ENCODE results near the gene UBTF. TPM values are rescaled to one million over a fixed set of nuclear protein-coding genes. Genes with fewer than 3 reads are reported as not detected.
A peak's percentile ranks its signal among the peaks of the same experiment; 100 is the strongest.

Gene UBTF
- total and polyA plus RNA-seq, 4 donors = 31.9 to 75.5 (median 52.3) TPM

- peak in 1 of 3 donors; percentile 12 for DNase-seq
- H3K4me1 ChIP-seq (ENCODE audit: control insufficient read depth in 5 of 5, insufficient read depth in 5 of 5, low read length in 5 of 5) = peaks cover 0 to 49% (median 14%) of the 10 kb centered on the region in 5 donors
- no peak for TF ChIP-seq CTCF (IDR thresholded peaks at IDR 0.05; ENCODE audit: control extremely low read depth, extremely low read depth)
- H3K9me3 ChIP-seq (ENCODE audit: control insufficient read depth in 4 of 4, insufficient read depth in 3 of 4, low read length in 3 of 4) = no peaks in the 10 kb centered on the region
- H3K9ac ChIP-seq (ENCODE audit: insufficient read depth in 1 of 2, low read length in 2 of 2) = no peak overlapping the region
- WGBS, 2 donors = 84 to 87% methylated on average over 12 of the region's 12 CpGs
- no peaks in the 10 kb centered on the region for H3K27me3 ChIP-seq (ENCODE audit: control insufficient read depth in 3 of 3, insufficient read depth in 3 of 3, low read length in 2 of 3)
- H3K27ac ChIP-seq (ENCODE audit: low read depth in 1 of 2, low read length in 1 of 2) = no peak overlapping the region
- no peak overlapping the region for H3K4me3 ChIP-seq
- ATAC-seq (ENCODE audit: insufficient read depth, low FRiP score) = no peak
- peaks cover 2 to 28% (median 21%) of the 10 kb centered on the region in 4 donors for H3K36me3 ChIP-seq (ENCODE audit: control insufficient read depth in 4 of 4, insufficient read depth in 4 of 4, low read length in 4 of 4)
These were observed 30.7 kb downstream of the UBTF start for GRCh38 chr17:44188576-44189403.

GRCh38 chr17:44187131-44187899 is 32.2 kb downstream of the UBTF start:
- Histone ChIP-seq H3K27ac (ENCODE audit: low read depth in 1 of 2, low read length in 1 of 2) (peak overlapping the region; percentile 85 to 91), H3K4me1 (ENCODE audit: control insufficient read depth in 5 of 5, insufficient read depth in 5 of 5, low read length in 5 of 5) (peaks cover 0 to 41% (median 14%) of the 10 kb centered on the region in 5 donors), H3K4me3 (peak overlapping the region; percentile 97), H3K9ac (ENCODE audit: insufficient read depth in 1 of 2, low read length in 2 of 2) (peak overlapping the region; percentile 76 to 95), H3K36me3 (ENCODE audit: control insufficient read depth in 4 of 4, insufficient read depth in 4 of 4, low read length in 4 of 4) (peaks cover 5 to 20% (median 14%) of the 10 kb centered on the region in 4 donors), H3K27me3 (ENCODE audit: control insufficient read depth in 3 of 3, insufficient read depth in 3 of 3, low read length in 2 of 3) (no peaks in the 10 kb centered on the region), H3K9me3 (ENCODE audit: control insufficient read depth in 4 of 4, insufficient read depth in 3 of 4, low read length in 3 of 4) (no peaks in the 10 kb centered on the region)
- WGBS, 2 donors = 1 to 2% methylated on average over 32 of the region's 32 CpGs
- no peak for TF ChIP-seq CTCF (IDR thresholded peaks at IDR 0.05; ENCODE audit: control extremely low read depth, extremely low read depth)
- ATAC-seq (ENCODE audit: insufficient read depth, low FRiP score) (peak; percentile 58), DNase-seq (peak in 2 of 3 donors; percentile 52 to 55)

- H3K9me3 ChIP-seq (ENCODE audit: control insufficient read depth in 4 of 4, insufficient read depth in 3 of 4, low read length in 3 of 4) = no peaks in the 10 kb centered on the region
- H3K36me3 ChIP-seq (ENCODE audit: control insufficient read depth in 4 of 4, insufficient read depth in 4 of 4, low read length in 4 of 4) = peaks cover 12 to 24% (median 15%) of the 10 kb centered on the region in 4 donors
- ATAC-seq (ENCODE audit: insufficient read depth, low FRiP score) = peak; percentile 96
- peaks cover 0 to 33% (median 7%) of the 10 kb centered on the region in 5 donors for H3K4me1 ChIP-seq (ENCODE audit: control insufficient read depth in 5 of 5, insufficient read depth in 5 of 5, low read length in 5 of 5)
- peak within 1 kb of the TSS; percentile 97 for H3K4me3 ChIP-seq
- TF ChIP-seq CTCF (IDR thresholded peaks at IDR 0.05; ENCODE audit: control extremely low read depth, extremely low read depth) = no peak
- peak within 1 kb of the TSS; percentile 76 to 95 for H3K9ac ChIP-seq (ENCODE audit: insufficient read depth in 1 of 2, low read length in 2 of 2)
- H3K27ac ChIP-seq (ENCODE audit: low read depth in 1 of 2, low read length in 1 of 2) = peak within 1 kb of the TSS; percentile 85 to 91
- peak; percentile 99 to 100 (median 100) for DNase-seq
- H3K27me3 ChIP-seq (ENCODE audit: control insufficient read depth in 3 of 3, insufficient read depth in 3 of 3, low read length in 2 of 3) = no peaks in the 10 kb centered on the region
- 0% methylated on average over 50 of the region's 50 CpGs for WGBS, 2 donors
These were observed 33.0 kb downstream of the UBTF start, which contains the start of gene TMUB2 for GRCh38 chr17:44186307-44187130. Gene TMUB2, plus strand, starts transcription at chr17:44186972. Its CDS starts 737 bp downstream, at chr17:44187709.
